Small intestine (tissue), 7 donors: Measurements from ENCODE around the gene NAA25. TPM values are rescaled to one million over a fixed set of nuclear protein-coding genes. Genes with fewer than 3 reads are reported as not detected.
"Not testable (repeated sequence)": the region's sequence is repeated elsewhere in the genome, so short reads cannot be mapped to it uniquely, and the experiment has no call there.

Experiments
- DNase-seq, 2 donors: peaks; one replicate each; pipeline versions ENCODE4 v3.0.0 to v3.0.0-alpha.2; 2013
- FAIRE-seq: peaks from 2 replicates; lab custom pipeline; 2012; peaks lifted over from hg19 to GRCh38; lab: Jason Lieb, UNC
- H3K27ac ChIP-seq, 3 donors: one replicate each; pipeline ENCODE4 v1.5.1; 2013; ENCODE audit warnings: low read length in 2 of 3, mild to moderate bottlenecking in 2 of 3, control low read depth in 1 of 3, inconsistent platforms in 1 of 3, low read depth in 1 of 3, moderate library complexity in 1 of 3
- H3K27me3 ChIP-seq, 3 donors: one replicate each; pipeline ENCODE4 v1.6.1; 2013; ENCODE audit warnings: low read length in 3 of 3, inconsistent platforms in 1 of 3; ENCODE audit not compliant: control insufficient read depth in 3 of 3, insufficient read depth in 3 of 3
- H3K36me3 ChIP-seq, 3 donors: one replicate each; pipeline ENCODE4 v1.6.1; 2013; ENCODE audit warnings: low read length in 3 of 3, inconsistent platforms in 1 of 3, low read depth in 1 of 3, mild to moderate bottlenecking in 1 of 3, moderate library complexity in 1 of 3; ENCODE audit not compliant: control insufficient read depth in 3 of 3, insufficient read depth in 2 of 3
- H3K4me1 ChIP-seq, 3 donors: one replicate each; pipeline ENCODE4 v1.6.1; 2013; ENCODE audit warnings: low read length in 2 of 3, inconsistent platforms in 1 of 3, low read depth in 1 of 3, mild to moderate bottlenecking in 1 of 3, moderate library complexity in 1 of 3; ENCODE audit not compliant: control insufficient read depth in 3 of 3, insufficient read depth in 2 of 3
- H3K4me3 ChIP-seq, 3 donors: one replicate each; pipeline ENCODE4 v1.5.1; 2013; ENCODE audit warnings: low read length in 3 of 3, control low read depth in 1 of 3, inconsistent platforms in 1 of 3, low read depth in 1 of 3, mild to moderate bottlenecking in 1 of 3, moderate library complexity in 1 of 3
- H3K9me3 ChIP-seq, 2 donors: one replicate each; pipeline ENCODE4 v1.6.1; 2013; ENCODE audit warnings: low read depth in 1 of 2, low read length in 1 of 2; ENCODE audit not compliant: control insufficient read depth in 2 of 2, insufficient read depth in 1 of 2
- WGBS, 3 donors: extraction: QIAGEN DNeasy Blood & Tissue Kit; methylation state at CpG; one replicate each; pipeline ENCODE4 v1.1.7; 2013; 5-methylcytosine and 5-hydroxymethylcytosine counted together
- polyA plus RNA-seq, 4 donors: library from polyadenylated mRNA; stranded (reverse) in 3 of 4; unstranded in 1 of 4; fragments of 200-250 nt in 3 of 4; fragments of 120-200 nt in 1 of 4; gene quantifications; one replicate each; pipeline versions ENCODE4 v1.2.1 to v1.2.3, GENCODE V29; 2013
- donor health status: healthy with polysubstance abuse.
- donor health status: control.
- donor health status: control.
- donor health status: Bipolar disorder and iron deficiency.
- donor health status: healthy.

The NAA25 gene
- polyA plus RNA-seq, 4 donors, result 2.4 to 18.2 (median 4.3) TPM

DNA sequence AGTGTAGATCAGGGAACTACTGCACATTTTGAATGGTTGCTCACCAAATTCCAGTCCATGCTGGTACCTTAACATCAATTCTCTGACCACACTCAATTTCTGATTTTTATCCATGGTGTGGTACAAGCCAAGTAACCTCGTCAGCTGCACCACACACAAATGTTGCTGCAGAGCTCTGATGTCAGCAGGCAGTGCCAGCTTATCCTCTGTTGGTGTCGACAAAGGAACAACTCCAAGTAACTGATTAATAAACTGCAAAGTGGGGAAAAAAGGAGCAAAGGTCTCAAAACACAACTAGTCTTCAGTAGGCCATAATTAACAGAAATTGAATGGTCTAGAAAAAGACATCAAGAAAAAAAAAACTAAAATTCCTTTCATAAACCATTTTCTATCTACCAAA lies 47.4 kb downstream of the NAA25 start:
- Histone ChIP-seq H3K4me3 (no peak overlapping the region), H3K36me3 (peaks cover 3 to 45% (median 8%) of the 10 kb centered on the region in 3 donors), H3K4me1 (no peaks in the 10 kb centered on the region), H3K9me3 (no peaks in the 10 kb centered on the region), H3K27ac (no peak overlapping the region), H3K27me3 (no peaks in the 10 kb centered on the region)
- WGBS, 3 donors, result 71 to 74% (median 73%) methylated on average over 2 of the region's 2 CpGs
- DNase-seq (peak in 1 of 2 donors; percentile 40), FAIRE-seq (no peak)

- 95 to 97% (median 95%) methylated on average over 13 of the region's 13 CpGs for WGBS, 3 donors
- Histone ChIP-seq H3K27ac (no peak overlapping the region), H3K4me1 (no peaks in the 10 kb centered on the region), H3K36me3 (peaks cover 2 to 30% (median 21%) of the 10 kb centered on the region in 3 donors), H3K9me3 (no peaks in the 10 kb centered on the region), H3K4me3 (no peak overlapping the region), H3K27me3 (no peaks in the 10 kb centered on the region)
- DNase-seq (no peak), FAIRE-seq (no peak)
These were observed 59.2 kb downstream of the NAA25 start for GRCh38 chr12:112049351-112049750.

DNA sequence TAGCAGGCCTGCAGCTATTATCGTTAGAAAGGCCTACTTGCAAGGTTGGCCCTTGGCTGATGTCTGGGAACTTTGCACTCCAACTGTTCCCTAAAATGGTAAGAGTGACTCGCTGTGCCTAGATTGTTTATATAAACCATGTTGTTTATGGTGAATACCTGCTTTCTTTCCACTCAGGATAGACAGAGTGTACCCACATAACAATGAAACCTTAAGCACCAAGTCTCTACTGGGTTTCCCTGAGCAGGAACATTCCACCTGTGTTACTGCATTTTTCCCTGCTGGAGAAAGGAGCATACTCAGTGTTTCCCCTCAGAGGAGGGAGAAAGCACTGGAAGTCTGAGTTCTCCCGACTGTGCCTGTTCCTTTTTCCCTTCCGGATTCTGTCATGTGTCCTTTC lies 62.6 kb downstream of the NAA25 start:
- Histone ChIP-seq H3K36me3 (peaks cover 6 to 31% (median 18%) of the 10 kb centered on the region in 3 donors), H3K9me3 (no peaks in the 10 kb centered on the region), H3K4me1 (no peaks in the 10 kb centered on the region), H3K4me3 (no peak overlapping the region), H3K27ac (no peak overlapping the region), H3K27me3 (no peaks in the 10 kb centered on the region)
- WGBS, 3 donors, result 73 to 79% (median 79%) methylated on average over 4 of the region's 4 CpGs
- FAIRE-seq (no peak), DNase-seq (no peak)

- H3K4me3 ChIP-seq, FAIRE-seq, H3K9me3 ChIP-seq, H3K27ac ChIP-seq, H3K27me3 ChIP-seq, DNase-seq, H3K4me1 ChIP-seq: not testable (repeated sequence)
- 95 to 96% (median 95%) methylated on average over 12 of the region's 12 CpGs for WGBS, 3 donors
- peaks cover 8 to 30% (median 18%) of the 10 kb centered on the region in 3 donors for H3K36me3 ChIP-seq
These were observed 72.0 kb downstream of the NAA25 start for GRCh38 chr12:112036614-112037013.

DNA sequence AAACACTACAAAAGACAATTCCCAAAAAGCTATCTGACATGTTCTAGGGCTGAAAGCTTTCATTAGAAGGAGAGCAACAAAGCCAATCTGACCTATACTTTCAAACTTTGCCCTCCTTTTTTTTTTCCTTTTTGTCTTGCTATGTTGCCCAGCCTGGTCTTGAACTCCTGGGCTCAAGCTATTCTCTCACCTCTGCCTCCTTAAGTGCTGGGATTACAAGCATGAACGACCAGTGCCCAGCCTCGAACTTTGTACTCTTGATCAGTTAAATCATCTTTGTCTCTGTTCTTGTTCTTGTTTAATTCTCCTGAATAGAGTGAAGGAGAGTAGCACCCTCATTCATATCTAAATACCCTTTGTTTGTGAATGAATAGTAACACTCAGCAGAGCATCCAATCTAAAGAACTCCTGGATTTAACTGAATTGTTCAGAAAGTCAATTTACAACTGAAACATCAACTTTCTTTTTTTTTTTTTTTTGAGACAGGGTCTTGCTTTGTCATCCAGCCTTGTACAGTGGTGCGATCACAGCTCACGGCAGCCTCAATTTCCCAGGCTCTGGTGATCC lies 73.3 kb downstream of the NAA25 start:
- peaks cover 8 to 27% (median 23%) of the 10 kb centered on the region in 3 donors for H3K36me3 ChIP-seq

DNA sequence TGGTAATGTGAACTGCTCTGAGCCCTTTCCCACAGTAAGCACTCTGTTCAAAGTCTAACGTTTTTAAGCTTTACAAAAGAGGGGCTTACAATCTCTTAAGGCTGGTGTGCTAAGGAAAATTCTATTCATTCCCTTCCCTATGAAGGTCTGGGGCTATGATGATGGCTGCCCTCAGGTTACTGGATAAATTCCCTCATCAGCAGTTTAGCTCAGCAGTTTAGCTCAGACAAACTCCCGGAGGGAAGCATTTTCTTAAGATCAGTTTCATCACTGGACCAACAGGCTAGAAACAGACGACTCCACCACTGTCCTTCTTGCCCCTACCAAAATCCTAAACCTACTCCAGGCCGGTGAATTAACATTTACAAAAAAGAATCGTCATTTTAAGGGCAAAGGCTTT lies 76.3 kb downstream of the NAA25 start:
- H3K4me1 ChIP-seq, result no peaks in the 10 kb centered on the region
- H3K4me3 ChIP-seq, result no peak overlapping the region
- peaks cover 8 to 24% (median 14%) of the 10 kb centered on the region in 3 donors for H3K36me3 ChIP-seq
- H3K9me3 ChIP-seq, result no peaks in the 10 kb centered on the region
- 90% methylated on average over 5 of the region's 5 CpGs for WGBS, 3 donors
- no peaks in the 10 kb centered on the region for H3K27me3 ChIP-seq
- DNase-seq, result no peak
- no peak overlapping the region for H3K27ac ChIP-seq
- no peak for FAIRE-seq

More for the DNA sequence above, 73.3 kb downstream of the NAA25 start:
- H3K9me3 ChIP-seq, result no peaks in the 10 kb centered on the region
- no peak overlapping the region for H3K27ac ChIP-seq
- H3K27me3 ChIP-seq, result no peaks in the 10 kb centered on the region
- no peak overlapping the region for H3K4me3 ChIP-seq
- DNase-seq (peak in 1 of 2 donors; percentile 6), FAIRE-seq (no peak)
- WGBS, 3 donors, result 61 to 83% (median 66%) methylated on average over 4 of the region's 4 CpGs
- no peaks in the 10 kb centered on the region for H3K4me1 ChIP-seq

GRCh38 chr12:112031472-112031871 lies 77.1 kb downstream of the NAA25 start:
- DNase-seq (no peak), FAIRE-seq (no peak)
- 67 to 75% (median 73%) methylated on average over 2 of the region's 2 CpGs for WGBS, 3 donors
- Histone ChIP-seq H3K27ac (no peak overlapping the region), H3K4me3 (no peak overlapping the region), H3K27me3 (no peaks in the 10 kb centered on the region), H3K36me3 (peaks cover 8 to 21% (median 14%) of the 10 kb centered on the region in 3 donors), H3K9me3 (no peaks in the 10 kb centered on the region), H3K4me1 (no peaks in the 10 kb centered on the region)

- peaks cover 14% of the 10 kb centered on the region in 3 donors for H3K36me3 ChIP-seq
- H3K4me3 ChIP-seq, result no peak overlapping the region
- no peaks in the 10 kb centered on the region for H3K9me3 ChIP-seq
- no peak overlapping the region for H3K27ac ChIP-seq
- FAIRE-seq, result no peak
- 86 to 96% (median 91%) methylated on average over 2 of the region's 2 CpGs for whole genome bisulfite sequencing, 3 donors
- no peaks in the 10 kb centered on the region for H3K27me3 ChIP-seq
- H3K4me1 ChIP-seq, result no peaks in the 10 kb centered on the region
- DNase-seq, result no peak
These were observed 79.3 kb downstream of the NAA25 start for GRCh38 chr12:112029301-112029700.
